PC-9 (cell line): ENCODE results near the gene NPTX1. TPM values are rescaled to one million over a fixed set of nuclear protein-coding genes. Genes with fewer than 3 reads are reported as not detected.
"Not testable (repeated sequence)": the region's sequence is repeated elsewhere in the genome, so short reads cannot be mapped to it uniquely, and the experiment has no call there.

Experiments
- BruUV-seq: library from RNA; stranded (reverse); fragments of 400-500 nt; replicated peaks from 2 replicates; lab custom pipeline; 2021; lab: Mats Ljungman, UMichigan
- CTCF ChIA-PET: fragments of 300-600 bp; sonication (Branson Sonifier 250); formaldehyde crosslinking; loops from one replicate; lab custom pipeline; 2022; ENCODE audit warnings: antibody characterized with exemption; lab: Charles Lee
- POLR2A ChIA-PET: fragments of 300-600 bp; sonication (Branson Sonifier 250); formaldehyde crosslinking; loops from one replicate; lab custom pipeline; 2022; ENCODE audit warnings: antibody characterized with exemption; ENCODE audit not compliant: unreplicated experiment; lab: Charles Lee
- DNase-seq, 2 experiments: peaks; one replicate each; pipeline versions ENCODE4 v3.0.0 to v3.0.0-alpha.2; 2015 to 2022; ENCODE audit warnings: mixed read lengths in 1 of 2
- H2AFZ ChIP-seq: fragments of 200-600 bp; sonication (generic); 2 replicates; pipeline ENCODE4 v1.8.1; 2017; ENCODE audit warnings: antibody characterized with exemption
- H3F3A ChIP-seq: fragments of 200-600 bp; sonication (generic); 2 replicates; pipeline ENCODE4 v1.8.1; 2017; ENCODE audit warnings: antibody characterized with exemption, mild to moderate bottlenecking, low read depth; ENCODE audit not compliant: insufficient read depth
- H3K27ac ChIP-seq: fragments of 200-600 bp; sonication (generic); 2 replicates; pipeline ENCODE4 v1.6.1; 2016; ENCODE audit warnings: mixed run types
- H3K27me3 ChIP-seq: fragments of 200-600 bp; sonication (generic); 2 replicates; pipeline ENCODE4 v1.6.1; 2016; ENCODE audit warnings: low read depth, mixed run types; ENCODE audit not compliant: insufficient read depth
- H3K36me3 ChIP-seq: fragments of 200-600 bp; sonication (generic); 2 replicates; pipeline ENCODE4 v1.6.1; 2016; ENCODE audit warnings: low read depth, mixed run types
- H3K4me1 ChIP-seq: fragments of 200-600 bp; sonication (generic); replicated peaks from 2 replicates; pipeline ENCODE4 v1.6.1; 2016; ENCODE audit warnings: mixed run types; ENCODE audit not compliant: insufficient read depth
- H3K4me2 ChIP-seq: fragments of 200-600 bp; sonication (generic); 2 replicates; pipeline ENCODE4 v1.6.1; 2017; ENCODE audit warnings: mixed run types
- H3K4me3 ChIP-seq: fragments of 200-600 bp; sonication (generic); 2 replicates; pipeline ENCODE4 v1.6.1; 2016; ENCODE audit warnings: mixed run types
- H3K79me2 ChIP-seq: fragments of 200-600 bp; sonication (generic); 2 replicates; pipeline ENCODE4 v1.6.1; 2017; ENCODE audit warnings: low read depth, mixed run types
- H3K9me2 ChIP-seq: fragments of 200-600 bp; sonication (generic); 2 replicates; pipeline ENCODE4 v1.8.1; 2017; ENCODE audit warnings: mild to moderate bottlenecking; ENCODE audit not compliant: insufficient read depth
- H3K9me3 ChIP-seq: fragments of 200-600 bp; sonication (generic); 2 replicates; pipeline ENCODE4 v1.8.1; 2016; ENCODE audit warnings: low read depth; ENCODE audit not compliant: insufficient read depth
- H4K20me1 ChIP-seq: fragments of 200-600 bp; sonication (generic); 2 replicates; pipeline ENCODE4 v1.8.1; 2017; ENCODE audit not compliant: insufficient read depth
- EZH2 ChIP-seq: fragments of 200-600 bp; sonication (generic); IDR thresholded peaks from 2 replicates; pipeline ENCODE4 v1.8.0; 2017; ENCODE audit warnings: antibody characterized with exemption, low read depth
- intact Hi-C: fragments of 100-400 bp; cut with micrococcal nuclease; formaldehyde crosslinking; loops from one replicate; pipeline ENCODE4 v1.10.0; 2022; ENCODE audit not compliant: unreplicated experiment
- total RNA-seq: library from RNA; stranded (reverse); gene quantifications from 2 replicates; pipeline ENCODE4 v1.2.3, GENCODE V29; 2021
- TF ChIP-seq, protein P1 (sequence below): fragments of 200-600 bp; sonication (generic); conservative IDR thresholded peaks from 2 replicates; pipeline ENCODE4 v1.6.1; 2017; ENCODE audit warnings: mixed run types, antibody characterized with exemption, mild to moderate bottlenecking, moderate library complexity

Gene NPTX1
- total RNA-seq, 1 experiment from 2014 or later, result 6.9 TPM

DNA sequence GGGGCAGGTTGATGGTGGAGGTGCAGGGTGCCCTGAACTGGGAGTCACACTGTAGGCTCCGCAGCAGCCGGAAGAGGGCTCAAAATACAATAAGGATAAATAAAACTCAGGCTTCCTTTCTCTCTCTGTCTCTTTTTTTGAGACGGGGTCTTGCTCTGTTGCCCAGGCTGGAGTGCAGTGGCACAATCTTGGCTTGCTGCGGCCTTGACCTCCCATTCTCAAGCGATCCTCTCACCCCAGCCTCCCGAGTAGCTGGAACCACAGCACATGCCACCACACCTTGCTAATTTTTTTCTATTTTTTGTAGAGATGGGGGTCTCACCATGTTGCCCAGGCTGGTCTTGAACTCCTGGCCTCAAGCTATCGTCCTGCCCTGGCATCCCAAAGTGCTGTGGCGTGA is 32.9 kb upstream of the NPTX1 start:
- Histone ChIP-seq H3K79me2 (no peaks in the 10 kb centered on the region), H2AFZ (no peak overlapping the region), H3K4me1 (no peaks in the 10 kb centered on the region), H3K4me3 (no peak overlapping the region), H3F3A (no peaks in the 10 kb centered on the region), H3K36me3 (no peaks in the 10 kb centered on the region), H3K9me3 (no peaks in the 10 kb centered on the region), H3K4me2 (no peak overlapping the region), H3K9me2 (no peaks in the 10 kb centered on the region), H3K27ac (no peak overlapping the region), H4K20me1 (no peaks in the 10 kb centered on the region), H3K27me3 (peaks cover 28% of the 10 kb centered on the region; the same call in 1 of the 2 replicates)
- ChIA-PET CTCF (no interaction called here), POLR2A (no interaction called here)
- intact Hi-C loops, result no loop called here
- TF ChIP-seq EZH2, result no peak
- TF ChIP-seq, protein P1, sequence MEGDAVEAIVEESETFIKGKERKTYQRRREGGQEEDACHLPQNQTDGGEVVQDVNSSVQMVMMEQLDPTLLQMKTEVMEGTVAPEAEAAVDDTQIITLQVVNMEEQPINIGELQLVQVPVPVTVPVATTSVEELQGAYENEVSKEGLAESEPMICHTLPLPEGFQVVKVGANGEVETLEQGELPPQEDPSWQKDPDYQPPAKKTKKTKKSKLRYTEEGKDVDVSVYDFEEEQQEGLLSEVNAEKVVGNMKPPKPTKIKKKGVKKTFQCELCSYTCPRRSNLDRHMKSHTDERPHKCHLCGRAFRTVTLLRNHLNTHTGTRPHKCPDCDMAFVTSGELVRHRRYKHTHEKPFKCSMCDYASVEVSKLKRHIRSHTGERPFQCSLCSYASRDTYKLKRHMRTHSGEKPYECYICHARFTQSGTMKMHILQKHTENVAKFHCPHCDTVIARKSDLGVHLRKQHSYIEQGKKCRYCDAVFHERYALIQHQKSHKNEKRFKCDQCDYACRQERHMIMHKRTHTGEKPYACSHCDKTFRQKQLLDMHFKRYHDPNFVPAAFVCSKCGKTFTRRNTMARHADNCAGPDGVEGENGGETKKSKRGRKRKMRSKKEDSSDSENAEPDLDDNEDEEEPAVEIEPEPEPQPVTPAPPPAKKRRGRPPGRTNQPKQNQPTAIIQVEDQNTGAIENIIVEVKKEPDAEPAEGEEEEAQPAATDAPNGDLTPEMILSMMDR, result no peak
- DNase-seq, result no peak
- no TSS peak for BruUV-seq

DNA sequence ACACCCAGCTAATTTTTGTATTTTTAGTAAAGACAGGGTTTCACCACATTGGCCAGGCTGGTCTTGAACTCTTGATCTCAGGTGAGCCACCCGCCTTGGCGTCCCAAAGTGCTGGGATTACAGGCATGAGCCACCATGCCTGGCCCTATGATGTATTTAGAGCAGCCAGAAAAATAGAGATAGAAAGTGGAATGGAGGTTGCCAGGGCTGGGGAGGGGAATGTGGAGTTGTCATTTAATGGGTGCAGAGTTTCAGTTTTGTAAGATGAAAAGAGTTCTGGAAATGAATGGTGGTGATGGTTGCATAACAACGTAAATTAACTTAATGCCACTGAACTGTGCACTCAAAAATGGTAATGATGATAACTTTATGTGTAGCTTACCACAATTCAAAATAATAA is 31.6 kb upstream of the NPTX1 start:
- no peak overlapping the region for H2AFZ ChIP-seq
- no peak overlapping the region for H3K4me2 ChIP-seq
- no peaks in the 10 kb centered on the region for H3K79me2 ChIP-seq
- no peaks in the 10 kb centered on the region for H3K9me2 ChIP-seq
- H3F3A ChIP-seq, result no peaks in the 10 kb centered on the region
- intact Hi-C loops, result no loop called here
- no peaks in the 10 kb centered on the region for H3K36me3 ChIP-seq
- no peaks in the 10 kb centered on the region for H3K4me1 ChIP-seq
- CTCF ChIA-PET, result no interaction called here
- H4K20me1 ChIP-seq, result no peaks in the 10 kb centered on the region
- H3K9me3 ChIP-seq, result no peaks in the 10 kb centered on the region
- no TSS peak for BruUV-seq
- H3K27ac ChIP-seq, result no peak overlapping the region
- no peak overlapping the region for H3K4me3 ChIP-seq
- TF ChIP-seq EZH2, result no peak
- TF ChIP-seq, protein P1, result no peak
- no peak for DNase-seq
- POLR2A ChIA-PET, result interaction anchor here (0.6 kb wide), 1 partner anchor 66 kb away, joined by 3 read pairs; no protein-coding TSS in a partner anchor
- peaks cover 28% of the 10 kb centered on the region; the same call in 1 of the 2 replicates for H3K27me3 ChIP-seq

DNA sequence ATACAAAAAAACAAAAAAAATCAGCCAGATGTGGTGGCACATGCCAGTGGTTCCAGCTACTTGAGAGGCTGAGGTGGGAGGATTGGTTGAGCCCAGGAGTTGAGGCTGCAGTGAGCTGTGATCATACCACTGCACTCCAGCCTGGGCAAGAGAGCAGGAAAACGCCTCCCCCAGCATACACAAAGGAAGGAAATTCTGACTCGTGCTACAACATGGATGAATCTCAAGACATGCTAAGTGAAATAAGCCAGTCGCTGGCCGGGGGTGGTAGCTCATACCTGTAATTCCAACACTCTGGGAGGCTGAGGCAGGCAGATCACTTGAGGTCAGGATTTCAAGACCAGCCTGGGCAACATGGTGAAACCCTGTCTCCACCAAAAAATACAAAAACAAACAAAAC is 30.8 kb upstream of the NPTX1 start:
- H2AFZ ChIP-seq, H3K9me2 ChIP-seq, CTCF ChIA-PET, H3F3A ChIP-seq, H3K4me3 ChIP-seq, POLR2A ChIA-PET, H3K36me3 ChIP-seq, H3K9me3 ChIP-seq, H4K20me1 ChIP-seq, BruUV-seq, intact Hi-C loops, DNase-seq, H3K4me2 ChIP-seq, H3K4me1 ChIP-seq, H3K79me2 ChIP-seq, H3K27ac ChIP-seq: not testable (repeated sequence)
- peaks cover 28% of the 10 kb centered on the region; the same call in 1 of the 2 replicates for H3K27me3 ChIP-seq
